Small intestine (tissue), 7 donors: ENCODE results near the gene CBX1. TPM values are rescaled to one million over a fixed set of nuclear protein-coding genes. Genes with fewer than 3 reads are reported as not detected.

Source experiments
- DNase-seq, 2 donors: peaks; one replicate each; pipeline versions ENCODE4 v3.0.0 to v3.0.0-alpha.2; 2013
- FAIRE-seq: peaks from 2 replicates; lab custom pipeline; 2012; peaks lifted over from hg19 to GRCh38; lab: Jason Lieb, UNC
- H3K27ac ChIP-seq, 3 donors: one replicate each; pipeline ENCODE4 v1.5.1; 2013; ENCODE audit warnings: low read length in 2 of 3, mild to moderate bottlenecking in 2 of 3, control low read depth in 1 of 3, inconsistent platforms in 1 of 3, low read depth in 1 of 3, moderate library complexity in 1 of 3
- H3K27me3 ChIP-seq, 3 donors: one replicate each; pipeline ENCODE4 v1.6.1; 2013; ENCODE audit warnings: low read length in 3 of 3, inconsistent platforms in 1 of 3; ENCODE audit not compliant: control insufficient read depth in 3 of 3, insufficient read depth in 3 of 3
- H3K36me3 ChIP-seq, 3 donors: one replicate each; pipeline ENCODE4 v1.6.1; 2013; ENCODE audit warnings: low read length in 3 of 3, inconsistent platforms in 1 of 3, low read depth in 1 of 3, mild to moderate bottlenecking in 1 of 3, moderate library complexity in 1 of 3; ENCODE audit not compliant: control insufficient read depth in 3 of 3, insufficient read depth in 2 of 3
- H3K4me1 ChIP-seq, 3 donors: one replicate each; pipeline ENCODE4 v1.6.1; 2013; ENCODE audit warnings: low read length in 2 of 3, inconsistent platforms in 1 of 3, low read depth in 1 of 3, mild to moderate bottlenecking in 1 of 3, moderate library complexity in 1 of 3; ENCODE audit not compliant: control insufficient read depth in 3 of 3, insufficient read depth in 2 of 3
- H3K4me3 ChIP-seq, 3 donors: one replicate each; pipeline ENCODE4 v1.5.1; 2013; ENCODE audit warnings: low read length in 3 of 3, control low read depth in 1 of 3, inconsistent platforms in 1 of 3, low read depth in 1 of 3, mild to moderate bottlenecking in 1 of 3, moderate library complexity in 1 of 3
- H3K9me3 ChIP-seq, 2 donors: one replicate each; pipeline ENCODE4 v1.6.1; 2013; ENCODE audit warnings: low read depth in 1 of 2, low read length in 1 of 2; ENCODE audit not compliant: control insufficient read depth in 2 of 2, insufficient read depth in 1 of 2
- WGBS, 3 donors: extraction: QIAGEN DNeasy Blood & Tissue Kit; methylation state at CpG; one replicate each; pipeline ENCODE4 v1.1.7; 2013; 5-methylcytosine and 5-hydroxymethylcytosine counted together
- polyA plus RNA-seq, 4 donors: library from polyadenylated mRNA; stranded (reverse) in 3 of 4; unstranded in 1 of 4; fragments of 200-250 nt in 3 of 4; fragments of 120-200 nt in 1 of 4; gene quantifications; one replicate each; pipeline versions ENCODE4 v1.2.1 to v1.2.3, GENCODE V29; 2013
- donor health status: healthy with polysubstance abuse.
- donor health status: control.
- donor health status: control.
- donor health status: Bipolar disorder and iron deficiency.
- donor health status: healthy.

Gene CBX1
- polyA plus RNA-seq, 4 donors = 9.4 to 57.1 (median 19.8) TPM

DNA sequence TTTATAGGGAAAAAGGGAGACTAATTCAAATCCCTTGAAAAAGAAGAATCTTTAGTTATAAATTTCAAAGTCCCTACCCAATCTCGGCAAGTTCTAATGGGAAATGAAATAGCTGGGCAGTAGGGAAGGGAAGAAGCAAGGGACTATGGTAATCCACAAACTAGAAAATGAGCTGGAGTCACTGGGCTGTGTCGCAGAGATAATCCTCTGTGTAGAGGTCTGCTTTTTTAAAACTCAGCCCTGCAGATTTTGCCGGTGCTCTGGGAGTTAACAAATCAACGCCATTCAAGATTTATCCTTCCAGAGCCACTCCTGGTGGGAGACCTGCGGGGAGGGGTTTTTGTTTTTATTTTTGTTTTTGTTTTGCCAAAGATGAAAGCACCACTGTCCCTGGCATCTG is 27.1 kb upstream of the CBX1 start:
- no peak overlapping the region for H3K4me3 ChIP-seq
- H3K9me3 ChIP-seq = no peaks in the 10 kb centered on the region
- no peaks in the 10 kb centered on the region for H3K27me3 ChIP-seq
- no peak overlapping the region for H3K27ac ChIP-seq
- DNase-seq = no peak
- no peak for FAIRE-seq
- peaks cover 0 to 8% (median 0%) of the 10 kb centered on the region in 3 donors for H3K36me3 ChIP-seq
- H3K4me1 ChIP-seq = no peaks in the 10 kb centered on the region
- 50 to 53% (median 52%) methylated on average over 5 of the region's 5 CpGs for WGBS, 3 donors

DNA sequence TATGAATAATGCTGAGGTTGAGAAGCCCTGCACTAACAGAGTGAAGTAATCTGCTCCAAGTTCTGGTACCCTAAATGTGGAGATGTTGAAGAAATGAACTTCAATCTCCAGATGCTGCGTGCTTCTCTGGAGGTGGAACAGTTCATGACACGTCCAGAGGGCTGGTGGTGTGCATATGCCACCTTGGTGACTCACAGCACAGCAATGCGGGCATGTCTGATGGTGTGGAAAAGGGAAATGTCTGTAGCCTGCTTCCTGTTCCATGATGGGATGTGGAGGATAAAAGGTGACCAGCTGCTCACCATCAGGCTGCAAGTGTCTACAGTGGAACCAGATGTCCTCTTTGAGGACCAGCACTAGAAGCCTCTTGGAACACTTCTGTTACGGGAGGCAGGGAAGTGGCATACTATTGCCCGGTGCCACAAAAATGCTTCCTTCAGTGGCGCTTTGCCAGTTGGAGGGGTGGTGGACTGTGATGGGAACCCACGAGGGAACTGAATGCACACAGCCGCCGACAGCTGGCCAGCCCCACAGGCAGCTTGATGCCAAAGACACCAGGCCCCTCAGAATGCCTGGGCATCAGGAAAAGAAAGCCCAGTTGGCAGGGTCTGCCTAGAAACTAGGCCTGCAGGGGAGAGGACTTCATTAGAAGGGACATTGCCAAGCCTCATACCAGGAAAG is 26.2 kb upstream of the CBX1 start:
- H3K4me1 ChIP-seq = no peaks in the 10 kb centered on the region
- no peak for FAIRE-seq

DNA sequence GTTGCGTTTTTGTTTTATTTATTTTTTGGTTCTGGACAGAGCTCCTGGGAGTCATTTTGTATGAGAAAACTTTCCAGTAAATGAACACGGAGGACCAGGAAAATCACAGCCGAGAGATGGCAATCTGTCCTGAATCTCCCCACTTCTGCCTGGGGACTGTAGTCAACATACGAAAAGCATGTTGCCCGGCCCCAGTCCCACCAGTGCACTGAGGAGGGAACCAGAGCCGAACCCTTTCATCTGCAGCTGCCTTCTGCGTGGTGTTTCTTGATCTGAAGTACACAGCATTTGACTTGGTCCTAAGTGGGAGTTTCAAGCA is 25.2 kb upstream of the CBX1 start:
- no peaks in the 10 kb centered on the region for H3K9me3 ChIP-seq
- WGBS, 3 donors = 82 to 92% (median 90%) methylated on average over 7 of the region's 7 CpGs
- DNase-seq (no peak), FAIRE-seq (no peak)
- no peak overlapping the region for H3K27ac ChIP-seq
- H3K4me3 ChIP-seq = no peak overlapping the region
- H3K27me3 ChIP-seq = no peaks in the 10 kb centered on the region
- H3K36me3 ChIP-seq = peaks cover 6 to 25% (median 6%) of the 10 kb centered on the region in 3 donors
- H3K4me1 ChIP-seq = no peaks in the 10 kb centered on the region

More for the DNA sequence above, 26.2 kb upstream of the CBX1 start:
- 71 to 78% (median 78%) methylated on average over 9 of the region's 9 CpGs for WGBS, 3 donors
- no peak for DNase-seq
- H3K27ac ChIP-seq = no peak overlapping the region
- H3K27me3 ChIP-seq = no peaks in the 10 kb centered on the region
- H3K4me3 ChIP-seq = no peak overlapping the region
- H3K9me3 ChIP-seq = no peaks in the 10 kb centered on the region
- peaks cover 2 to 16% (median 4%) of the 10 kb centered on the region in 3 donors for H3K36me3 ChIP-seq

DNA sequence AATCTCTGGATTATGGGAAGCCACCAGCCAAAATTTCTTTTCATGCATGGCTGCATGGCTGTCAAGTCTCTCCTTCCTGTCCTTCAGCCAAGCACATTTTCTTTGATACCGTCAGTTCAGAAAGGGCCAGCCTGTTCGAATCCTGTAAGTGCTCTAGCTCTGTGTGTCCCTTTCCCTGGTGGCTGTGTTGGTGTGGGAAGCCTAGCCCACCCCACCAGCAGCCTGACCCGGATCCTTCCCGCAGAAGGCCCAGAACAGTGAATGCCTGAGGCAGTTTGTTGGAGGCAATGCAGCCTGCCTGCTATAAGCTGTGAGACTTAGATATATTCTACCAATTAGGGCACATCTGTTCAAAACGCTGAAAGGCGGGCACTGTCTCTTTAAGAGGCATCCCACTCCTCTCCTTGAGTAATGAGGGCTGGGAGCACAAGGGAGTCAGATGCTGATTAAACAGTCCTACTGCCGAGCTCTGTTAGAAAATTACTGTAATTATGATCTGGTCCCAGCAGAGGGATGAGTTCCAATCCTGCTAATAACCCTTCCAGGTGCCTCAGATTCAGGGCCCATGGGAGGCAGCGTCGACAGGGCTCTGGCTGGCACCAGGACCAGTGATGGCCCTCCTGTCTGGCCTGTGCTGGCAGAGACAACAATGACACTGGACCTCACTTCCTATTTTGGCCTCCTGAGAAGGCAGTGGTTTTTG is 24.7 kb upstream of the CBX1 start:
- H3K27ac ChIP-seq = no peak overlapping the region
- no peaks in the 10 kb centered on the region for H3K27me3 ChIP-seq
- DNase-seq = no peak
- FAIRE-seq = no peak
- peaks cover 6 to 30% (median 9%) of the 10 kb centered on the region in 3 donors for H3K36me3 ChIP-seq
- no peaks in the 10 kb centered on the region for H3K4me1 ChIP-seq
- 67 to 91% (median 84%) methylated on average over 9 of the region's 9 CpGs for WGBS, 3 donors
- H3K4me3 ChIP-seq = no peak overlapping the region
- H3K9me3 ChIP-seq = no peaks in the 10 kb centered on the region

DNA sequence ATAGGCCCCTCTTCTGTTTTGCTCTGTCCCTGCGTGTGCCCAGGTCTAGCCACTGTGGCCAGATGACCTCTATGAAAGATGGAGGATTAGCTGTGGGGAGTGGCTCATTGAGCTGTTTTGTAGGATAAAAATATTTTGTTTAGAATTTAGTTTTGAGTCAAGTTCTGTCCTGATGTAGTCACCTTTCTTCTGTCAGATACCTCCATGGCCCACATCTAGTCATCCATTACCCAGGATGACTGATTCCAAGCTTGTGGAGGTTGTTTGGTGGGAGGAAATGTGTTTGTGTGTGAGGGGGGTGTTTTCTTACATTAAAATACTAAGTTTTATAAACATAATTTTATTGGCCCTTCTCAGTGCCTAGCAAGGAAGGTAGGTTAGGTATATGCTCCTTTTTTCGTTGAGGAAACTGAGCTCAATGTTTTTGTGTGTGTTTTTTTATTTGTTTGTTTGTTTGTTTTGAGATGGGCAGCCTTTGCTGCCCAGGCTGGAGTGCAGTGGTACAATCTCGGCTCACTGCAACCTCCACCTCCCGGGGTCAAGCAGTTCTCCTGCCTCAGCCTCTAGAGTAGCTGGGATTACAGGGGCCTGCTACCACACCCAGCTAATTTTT is 22.6 kb upstream of the CBX1 start:
- FAIRE-seq (no peak), DNase-seq (no peak)
- Histone ChIP-seq H3K27ac (no peak overlapping the region), H3K4me1 (no peaks in the 10 kb centered on the region), H3K4me3 (no peak overlapping the region), H3K27me3 (no peaks in the 10 kb centered on the region), H3K9me3 (no peaks in the 10 kb centered on the region), H3K36me3 (peaks cover 6 to 42% (median 13%) of the 10 kb centered on the region in 3 donors)
- 93 to 98% (median 96%) methylated on average over 4 of the region's 4 CpGs for WGBS, 3 donors

DNA sequence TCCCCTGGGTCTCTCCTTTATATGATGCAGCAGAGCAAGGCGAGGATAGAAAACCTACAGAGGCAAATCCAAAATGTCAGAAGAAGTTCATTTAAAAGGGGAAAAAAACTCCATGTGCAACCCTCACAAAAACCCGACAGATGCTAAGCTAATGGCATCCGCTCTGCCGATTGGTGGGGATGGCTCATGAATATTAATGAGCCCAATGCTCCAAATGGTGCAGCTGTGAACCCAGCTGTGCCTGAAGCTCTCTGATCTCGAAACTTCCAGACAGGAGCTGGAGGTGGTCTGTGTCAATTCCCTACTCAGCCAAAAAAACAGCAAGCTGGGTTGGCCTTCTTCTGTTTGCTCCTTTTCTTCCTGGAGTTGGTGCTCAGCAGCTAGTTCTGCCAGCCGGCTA is 21.8 kb upstream of the CBX1 start:
- Histone ChIP-seq H3K4me1 (no peaks in the 10 kb centered on the region), H3K36me3 (peaks cover 6 to 47% (median 16%) of the 10 kb centered on the region in 3 donors), H3K27ac (no peak overlapping the region), H3K4me3 (no peak overlapping the region), H3K27me3 (no peaks in the 10 kb centered on the region), H3K9me3 (no peaks in the 10 kb centered on the region)
- FAIRE-seq (no peak), DNase-seq (no peak)
- WGBS, 3 donors = 85 to 94% (median 91%) methylated on average over 6 of the region's 6 CpGs

DNA sequence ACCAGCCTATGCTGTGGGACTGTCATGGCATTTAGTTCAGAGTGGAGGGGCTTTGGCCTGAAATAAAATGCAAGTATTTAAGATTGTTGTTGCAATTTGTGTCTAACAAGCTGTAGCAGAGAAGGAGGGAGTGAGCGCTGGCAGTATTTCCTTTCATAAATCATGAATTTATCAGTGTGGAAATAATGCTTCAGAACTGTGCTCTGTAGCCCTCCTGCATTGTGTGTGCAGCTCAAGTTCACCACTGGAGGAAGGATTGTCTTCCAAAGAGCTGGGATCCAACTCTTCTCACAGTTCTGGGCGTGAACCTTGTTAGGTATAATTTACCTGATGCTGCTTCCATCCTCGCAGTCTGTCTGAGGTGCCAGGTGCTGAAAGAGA is 21.4 kb upstream of the CBX1 start:
- H3K27ac ChIP-seq = no peak overlapping the region
- H3K4me3 ChIP-seq = no peak overlapping the region
- H3K36me3 ChIP-seq = peaks cover 6 to 50% (median 17%) of the 10 kb centered on the region in 3 donors
- no peak for DNase-seq
- WGBS, 3 donors = 88 to 96% (median 96%) methylated on average over 3 of the region's 3 CpGs
- no peaks in the 10 kb centered on the region for H3K4me1 ChIP-seq
- no peak for FAIRE-seq
- H3K27me3 ChIP-seq = no peaks in the 10 kb centered on the region
- no peaks in the 10 kb centered on the region for H3K9me3 ChIP-seq

DNA sequence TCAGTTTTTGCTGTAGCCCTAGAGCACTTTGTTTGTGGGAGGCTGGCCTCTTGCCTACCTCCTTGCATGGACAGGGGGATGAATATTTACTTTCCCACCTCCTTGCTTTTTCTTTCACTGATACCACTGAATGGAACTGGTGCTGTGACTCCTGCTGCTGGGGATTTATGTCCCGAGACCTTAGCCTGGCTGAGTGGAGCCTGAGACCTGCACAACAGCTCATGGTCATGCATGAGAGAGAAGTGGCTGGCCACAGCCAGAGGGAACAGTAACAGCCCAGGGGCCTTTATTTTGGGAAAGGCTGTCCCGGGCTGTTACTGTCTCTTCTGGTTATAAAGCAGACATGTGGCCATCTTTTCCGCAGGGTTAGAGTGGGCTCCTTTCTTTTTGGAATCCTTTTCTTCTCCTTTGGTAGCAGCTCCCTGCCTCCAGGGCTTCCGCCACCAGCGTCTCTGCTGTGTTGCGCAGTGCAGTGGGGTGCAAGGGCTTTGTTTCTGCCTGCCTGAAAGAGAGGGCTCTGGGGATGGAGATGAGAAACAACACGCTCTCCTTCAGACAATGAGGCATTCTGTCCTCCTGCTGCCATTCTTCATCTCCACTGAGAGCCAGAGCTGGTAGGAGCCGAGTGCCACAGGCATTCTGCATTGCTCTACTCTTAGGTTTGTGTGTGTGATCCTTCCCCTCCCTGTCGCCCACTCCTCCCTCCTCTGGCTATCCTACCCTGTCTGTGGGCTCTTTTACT is 20.8 kb upstream of the CBX1 start:
- no peak for FAIRE-seq
- no peak overlapping the region for H3K4me3 ChIP-seq
- no peaks in the 10 kb centered on the region for H3K27me3 ChIP-seq
- peaks cover 6 to 55% (median 19%) of the 10 kb centered on the region in 3 donors for H3K36me3 ChIP-seq
- no peaks in the 10 kb centered on the region for H3K9me3 ChIP-seq
- no peaks in the 10 kb centered on the region for H3K4me1 ChIP-seq
- 84 to 93% (median 88%) methylated on average over 9 of the region's 9 CpGs for WGBS, 3 donors
- DNase-seq = no peak
- no peak overlapping the region for H3K27ac ChIP-seq
